GM23248 (cell line): Measurements from ENCODE around the gene KIF3B.

ENCODE experiments used
- EZH2 ChIP-seq: fragments of 200-600 bp; sonication (generic); IDR thresholded peaks from 2 replicates; pipeline ENCODE4 v1.6.1; 2018; ENCODE audit warnings: antibody characterized with exemption, mild to moderate bottlenecking; ENCODE audit not compliant: insufficient read depth, poor library complexity, severe bottlenecking
- EZH2phosphoT487 ChIP-seq: fragments of 200-600 bp; sonication (generic); IDR thresholded peaks from 2 replicates; pipeline ENCODE4 v1.6.1; 2018; ENCODE audit warnings: antibody characterized with exemption, moderate library complexity, mild to moderate bottlenecking, low read depth; ENCODE audit not compliant: insufficient read depth

DNA sequence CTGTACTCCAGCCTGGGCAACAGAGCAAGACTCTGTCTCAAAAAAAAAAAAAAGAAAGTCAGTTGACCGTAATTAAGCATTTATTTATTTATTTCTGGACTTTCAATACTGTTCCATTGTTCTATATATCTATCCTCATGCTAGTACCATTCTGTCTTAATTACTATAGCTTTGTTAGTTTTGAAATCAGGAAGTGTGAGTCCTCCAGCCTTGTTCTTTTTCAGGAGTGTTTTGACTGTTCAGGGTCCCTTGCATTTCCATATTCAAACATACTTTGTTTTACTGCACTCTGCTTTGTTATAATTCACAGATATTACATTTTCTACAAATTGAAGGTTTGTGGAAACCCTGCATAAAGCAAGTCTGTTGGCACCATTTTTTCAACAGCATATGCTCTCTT, 43.9 kb downstream of the KIF3B start:
- TF ChIP-seq EZH2phosphoT487 (no peak), EZH2 (no peak)
